Endothelial cell (in vitro differentiated cells): ENCODE measurements around the gene IP6K3. TPM values are rescaled to one million over a fixed set of nuclear protein-coding genes. Genes with fewer than 3 reads are reported as not detected.
A peak's percentile ranks its signal among the peaks of the same experiment; 100 is the strongest.

ENCODE experiments used
- DNase-seq: peaks from one replicate; pipeline ENCODE4 v3.0.0; 2021; ENCODE audit warnings: low spot score
- H3K27ac Mint-ChIP-seq: one replicate; pipeline ENCODE4 v1.8.0; 2021; ENCODE audit warnings: mixed read lengths, inconsistent platforms; ENCODE audit not compliant: unreplicated experiment
- H3K27me3 Mint-ChIP-seq: one replicate; pipeline ENCODE4 v1.8.0; 2021; ENCODE audit warnings: mild to moderate bottlenecking, moderate library complexity, mixed read lengths, inconsistent platforms; ENCODE audit not compliant: unreplicated experiment
- H3K36me3 Mint-ChIP-seq: one replicate; pipeline ENCODE4 v1.8.0; 2021; ENCODE audit warnings: mild to moderate bottlenecking, low read depth, mixed read lengths, inconsistent platforms; ENCODE audit not compliant: unreplicated experiment
- H3K4me1 Mint-ChIP-seq: one replicate; pipeline ENCODE4 v1.8.0; 2021; ENCODE audit warnings: mild to moderate bottlenecking, mixed read lengths, inconsistent platforms; ENCODE audit not compliant: unreplicated experiment
- H3K4me3 Mint-ChIP-seq: one replicate; pipeline ENCODE4 v1.8.0; 2021; ENCODE audit warnings: mild to moderate bottlenecking, mixed read lengths, inconsistent platforms; ENCODE audit not compliant: unreplicated experiment
- H3K9me3 Mint-ChIP-seq: one replicate; pipeline ENCODE4 v1.8.0; 2021; ENCODE audit warnings: mixed read lengths, inconsistent platforms; ENCODE audit not compliant: unreplicated experiment
- CTCF ChIP-seq: fragments of 200-600 bp; sonication (generic); IDR thresholded peaks from one replicate; pipeline ENCODE4 v1.5.0; 2021; ENCODE audit warnings: antibody characterized with exemption; ENCODE audit not compliant: unreplicated experiment
- total RNA-seq: library from RNA; stranded (reverse); fragmentation: NEBNext Ultra II Directional; extraction: Animal tissue kit (Norgen Biotek cat#: 25700); gene quantifications from one replicate; pipeline ENCODE4 v1.2.1, GENCODE V29; 2021; ENCODE audit not compliant: unreplicated experiment

The IP6K3 gene
- total RNA-seq, 1 donor from 2014 or later = not detected

GRCh38 chr6:33678932-33679490 lies 67.7 kb downstream of the IP6K3 start:
- no peak for TF ChIP-seq CTCF
- no peak for DNase-seq
- Mint-ChIP-seq H3K27ac (peak overlapping the region; percentile 24), H3K4me1 (no peaks in the 10 kb centered on the region), H3K36me3 (peaks cover 53% of the 10 kb centered on the region), H3K27me3 (peaks cover 8% of the 10 kb centered on the region), H3K9me3 (no peaks in the 10 kb centered on the region), H3K4me3 (peak overlapping the region; percentile 71)

- no peak for DNase-seq
- H3K4me3 Mint-ChIP-seq = peak overlapping the region; percentile 77
Observed at GRCh38 chr6:33678233-33678931, 68.3 kb downstream of the IP6K3 start.

GRCh38 chr6:33677689-33678088 lies 69.0 kb downstream of the IP6K3 start:
- H3K4me1 Mint-ChIP-seq = no peaks in the 10 kb centered on the region
- TF ChIP-seq CTCF = no peak
- peak overlapping the region; percentile 26 for H3K27ac Mint-ChIP-seq
- no peaks in the 10 kb centered on the region for H3K9me3 Mint-ChIP-seq
- H3K27me3 Mint-ChIP-seq = peaks cover 8% of the 10 kb centered on the region
- peaks cover 55% of the 10 kb centered on the region for H3K36me3 Mint-ChIP-seq
- DNase-seq = no peak
- peak overlapping the region; percentile 77 for H3K4me3 Mint-ChIP-seq

More at GRCh38 chr6:33678233-33678931, 68.3 kb downstream of the IP6K3 start:
- peaks cover 56% of the 10 kb centered on the region for H3K36me3 Mint-ChIP-seq
- no peak for TF ChIP-seq CTCF
- no peaks in the 10 kb centered on the region for H3K4me1 Mint-ChIP-seq
- H3K27me3 Mint-ChIP-seq = peaks cover 8% of the 10 kb centered on the region
- H3K9me3 Mint-ChIP-seq = no peaks in the 10 kb centered on the region
- H3K27ac Mint-ChIP-seq = peak overlapping the region; percentile 26

GRCh38 chr6:33677143-33677660 lies 69.5 kb downstream of the IP6K3 start:
- Mint-ChIP-seq H3K27me3 (peaks cover 8% of the 10 kb centered on the region), H3K27ac (no peak overlapping the region), H3K4me1 (no peaks in the 10 kb centered on the region), H3K9me3 (no peaks in the 10 kb centered on the region), H3K36me3 (peaks cover 53% of the 10 kb centered on the region), H3K4me3 (peak overlapping the region; percentile 77)
- no peak for DNase-seq
- TF ChIP-seq CTCF = no peak
